OCI-LY7 (cell line): ENCODE measurements around the gene ERP29.
"Not testable (repeated sequence)": the region's sequence is repeated elsewhere in the genome, so short reads cannot be mapped to it uniquely, and the experiment has no call there.

Experiments
- CTCF ChIP-seq: fragments of 200-600 bp; sonication (generic); conservative IDR thresholded peaks from 2 replicates; pipeline ENCODE4 v1.5.1; 2014; ENCODE audit warnings: mild to moderate bottlenecking, antibody characterized with exemption, low read length, moderate library complexity, mixed read lengths
- EZH2phosphoT487 ChIP-seq: fragments of 200-600 bp; sonication (generic); IDR thresholded peaks from 2 replicates; pipeline ENCODE4 v1.6.1; 2018; ENCODE audit warnings: low read depth, borderline replicate concordance, mild to moderate bottlenecking, mixed run types, antibody characterized with exemption, low read length, moderate library complexity, mixed read lengths

- TF ChIP-seq CTCF, EZH2phosphoT487: not testable (repeated sequence)
Observed at GRCh38 chr12:112036614-112037013, 23.4 kb downstream of the ERP29 start.
